Endothelial cell of umbilical vein (primary cell): ENCODE measurements around the gene MCF2L. TPM values are rescaled to one million over a fixed set of nuclear protein-coding genes. Genes with fewer than 3 reads are reported as not detected.

ENCODE experiments used
- BruUV-seq: library from RNA; stranded (reverse); fragments of 400-500 nt; replicated peaks from 2 replicates; lab custom pipeline; 2021; lab: Mats Ljungman, UMichigan
- CTCF ChIA-PET: fragments of 300-600, 350-600 bp; sonication (Branson Sonifier 250); formaldehyde crosslinking; loops from one replicate; lab custom pipeline; 2021; ENCODE audit warnings: antibody characterized with exemption, inconsistent platforms; lab: Charles Lee
- POLR2A ChIA-PET: fragments of 300-600, 350-600 bp; sonication (Branson Sonifier 250); formaldehyde crosslinking; loops from one replicate; lab custom pipeline; 2021; ENCODE audit warnings: antibody characterized with exemption, inconsistent platforms; lab: Charles Lee
- DNase-seq: peaks from one replicate; pipeline ENCODE4 v3.0.0-alpha.2; 2011; ENCODE audit warnings: low read depth, low spot score
- FAIRE-seq: peaks from 2 replicates; lab custom pipeline; 2011; peaks lifted over from hg19 to GRCh38; lab: Jason Lieb, UNC
- H2AFZ ChIP-seq: 2 replicates; pipeline ENCODE4 v1.6.0; 2012; ENCODE audit warnings: low read depth, low read length, control low read depth, inconsistent platforms
- H3K27ac ChIP-seq: 2 replicates; pipeline ENCODE4 v1.5.1; 2011; ENCODE audit warnings: low read depth, mild to moderate bottlenecking, control low read depth, low read length, moderate library complexity; ENCODE audit not compliant: insufficient read depth
- H3K27me3 ChIP-seq, 2 experiments: 2 replicates each; pipeline versions ENCODE4 v1.6.0 to v1.6.1; 2011; ENCODE audit warnings: low read length in 2 of 2, mixed read lengths in 1 of 2; ENCODE audit not compliant: control insufficient read depth in 2 of 2, insufficient read depth in 2 of 2
- H3K36me3 ChIP-seq, 2 experiments: 2 replicates in 1 of 2; 3 replicates in 1 of 2; pipeline ENCODE4 v1.5.1; 2011; ENCODE audit warnings: low read length in 2 of 2, mild to moderate bottlenecking in 1 of 2, moderate library complexity in 1 of 2; ENCODE audit not compliant: control insufficient read depth in 2 of 2, insufficient read depth in 2 of 2; ENCODE audit errors: extremely low read depth in 1 of 2
- H3K4me1 ChIP-seq: 3 replicates; pipeline ENCODE4 v1.5.1; 2011; ENCODE audit warnings: mild to moderate bottlenecking, low read length; ENCODE audit not compliant: control insufficient read depth, insufficient read depth; ENCODE audit errors: extremely low read depth
- H3K4me2 ChIP-seq: 2 replicates; pipeline ENCODE4 v1.6.1; 2011; ENCODE audit warnings: low read length, control low read depth, mixed read lengths; ENCODE audit not compliant: insufficient read depth
- H3K4me3 ChIP-seq, 3 experiments: fragments of 200-600 bp in 1 of 3; sonication (generic), shearing (Covaris generic) in 1 of 3; replicated peaks in 1 of 3; 2 replicates each; pipeline ENCODE4 v1.5.1; 2011 to 2016; ENCODE audit warnings: control low read depth in 3 of 3, low read length in 3 of 3, mild to moderate bottlenecking in 2 of 3, inconsistent platforms in 1 of 3, low read depth in 1 of 3, moderate library complexity in 1 of 3; ENCODE audit not compliant: insufficient read depth in 1 of 3
- H3K79me2 ChIP-seq: 2 replicates; pipeline ENCODE4 v1.6.0; 2012; ENCODE audit warnings: low read length, inconsistent platforms; ENCODE audit not compliant: control insufficient read depth, insufficient read depth
- H3K9ac ChIP-seq: replicated peaks from 2 replicates; pipeline ENCODE3; 2011; ENCODE audit warnings: low read length, control low read depth; ENCODE audit not compliant: insufficient read depth; ENCODE audit errors: extremely low read depth
- H3K9me1 ChIP-seq: replicated peaks from 3 replicates; pipeline ENCODE4 v1.6.0; 2011; ENCODE audit warnings: mild to moderate bottlenecking, low read length; ENCODE audit not compliant: control insufficient read depth, insufficient read depth; ENCODE audit errors: extremely low read depth
- H3K9me3 ChIP-seq: replicated peaks from 2 replicates; pipeline ENCODE4 v1.5.1; 2012; ENCODE audit warnings: low read length, inconsistent platforms; ENCODE audit not compliant: control insufficient read depth, insufficient read depth
- H4K20me1 ChIP-seq: replicated peaks from 2 replicates; pipeline ENCODE3; 2011; ENCODE audit warnings: mild to moderate bottlenecking, low read length; ENCODE audit not compliant: control insufficient read depth, insufficient read depth; ENCODE audit errors: extremely low read depth
- EZH2 ChIP-seq: IDR thresholded peaks from 2 replicates; pipeline ENCODE4 v1.6.1; 2012; ENCODE audit warnings: borderline replicate concordance, low read depth, mild to moderate bottlenecking, moderate library complexity, low read length, inconsistent platforms; ENCODE audit not compliant: severe bottlenecking
- FOS ChIP-seq: IDR thresholded peaks from 2 replicates; pipeline ENCODE4 v1.6.1; 2011; ENCODE audit warnings: mild to moderate bottlenecking, low read length, moderate library complexity, borderline replicate concordance; ENCODE audit not compliant: insufficient read depth
- GATA2 ChIP-seq: IDR thresholded peaks from 2 replicates; pipeline ENCODE4 v1.7.0; 2011; ENCODE audit warnings: low read depth, mild to moderate bottlenecking, moderate library complexity, mixed read lengths, low read length; ENCODE audit not compliant: insufficient read length, insufficient read depth
- JUN ChIP-seq: IDR thresholded peaks from 2 replicates; pipeline ENCODE4 v1.6.1; 2011; ENCODE audit warnings: borderline replicate concordance, low read depth; ENCODE audit not compliant: insufficient read length, insufficient read depth
- MYC ChIP-seq: IDR thresholded peaks from one replicate; pipeline ENCODE4 v1.6.1; 2011; ENCODE audit warnings: mild to moderate bottlenecking, low read depth, low read length
- POLR2A ChIP-seq: IDR thresholded peaks from 2 replicates; pipeline ENCODE4 v1.6.1; 2012; ENCODE audit warnings: low read depth, mild to moderate bottlenecking, control low read depth, low read length
- POLR2AphosphoS5 ChIP-seq: IDR thresholded peaks from 2 replicates; pipeline ENCODE4 v1.6.1; 2012; ENCODE audit warnings: low read depth, mild to moderate bottlenecking, control low read depth, low read length, moderate library complexity; ENCODE audit not compliant: insufficient read depth
- dilution Hi-C: fragments of 300-500 bp; cut with MboI; formaldehyde crosslinking; loops from one replicate; pipeline ENCODE4 v1.15.0; 2019; ENCODE audit warnings: low sequenced_read_pairs; ENCODE audit not compliant: extremely low pct_ligation_motif_present
- intact Hi-C: fragments of 100-400 bp; cut with micrococcal nuclease; formaldehyde crosslinking; loops from one replicate; pipeline ENCODE4 v1.10.0; 2022
- polyA plus RNA-seq, 4 experiments: library from polyadenylated mRNA; depleted of rRNA in 3 of 4; stranded (reverse) in 3 of 4; unstranded in 1 of 4; fragments of >200 nt; gene quantifications; 2 replicates each; pipeline versions ENCODE4 v1.2.1 to v1.2.3, GENCODE V29; 2011 to 2012; ENCODE audit warnings: missing spikeins in 1 of 4
- total RNA-seq: library from RNA; stranded (reverse); gene quantifications from 2 replicates; pipeline ENCODE4 v1.2.3, GENCODE V29; 2021
- TF ChIP-seq, protein P1 (sequence below): IDR thresholded peaks from 2 replicates; pipeline ENCODE4 v1.6.1; 2011; ENCODE audit not compliant: insufficient read depth, insufficient read length

MCF2L gene
- total and polyA plus RNA-seq, 2 donors (not counting 3 experiments of a cell fraction or from before 2014, with no cell fraction given): 0.33 to 0.58 TPM

DNA sequence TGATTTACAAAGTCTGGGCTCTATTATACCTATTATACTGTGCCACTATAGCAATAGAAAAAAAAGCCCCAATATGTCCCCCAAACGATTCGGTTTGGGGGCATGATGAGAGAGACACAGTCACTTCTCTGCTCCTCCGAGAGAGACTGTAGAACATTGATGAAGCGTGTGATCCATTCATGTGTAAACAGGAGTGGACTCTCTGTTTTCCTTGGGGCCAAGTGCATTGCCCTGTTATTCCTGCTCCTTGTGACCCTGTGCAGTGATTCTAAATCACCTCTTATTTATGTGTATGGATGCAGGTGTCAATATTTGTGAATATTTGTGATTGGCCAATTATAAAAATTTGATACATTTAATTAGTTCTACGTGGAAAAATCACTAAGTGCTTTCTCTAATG lies 170.6 kb downstream of the MCF2L start:
- Histone ChIP-seq H3K4me1 (no peaks in the 10 kb centered on the region), H3K36me3 (no peaks in the 10 kb centered on the region), H3K9ac (no peak overlapping the region), H3K4me2 (no peak overlapping the region), H2AFZ (no peak overlapping the region), H3K79me2 (no peaks in the 10 kb centered on the region), H3K9me1 (no peaks in the 10 kb centered on the region), H3K27me3 (peaks cover 7 to 12% of the 10 kb centered on the region in 2 experiments), H3K4me3 (no peak overlapping the region), H3K9me3 (no peaks in the 10 kb centered on the region), H4K20me1 (no peaks in the 10 kb centered on the region), H3K27ac (no peak overlapping the region)
- CTCF ChIA-PET: no interaction called here
- no TSS peak for BruUV-seq
- POLR2A ChIA-PET: no interaction called here
- dilution Hi-C loops (no loop called here), intact Hi-C loops (no loop called here)
- no peak for DNase-seq
- no peak for FAIRE-seq
- TF ChIP-seq POLR2AphosphoS5: no peak
- no peak for TF ChIP-seq EZH2
- no peak for TF ChIP-seq FOS
- TF ChIP-seq MYC: no peak
- TF ChIP-seq, protein P1, sequence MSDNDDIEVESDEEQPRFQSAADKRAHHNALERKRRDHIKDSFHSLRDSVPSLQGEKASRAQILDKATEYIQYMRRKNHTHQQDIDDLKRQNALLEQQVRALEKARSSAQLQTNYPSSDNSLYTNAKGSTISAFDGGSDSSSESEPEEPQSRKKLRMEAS: no peak
- no peak for TF ChIP-seq GATA2
- TF ChIP-seq JUN: no peak
- TF ChIP-seq POLR2A: no peak
